Caco-2 (cell line): ENCODE measurements around the gene CRTAC1. TPM values are rescaled to one million over a fixed set of nuclear protein-coding genes. Genes with fewer than 3 reads are reported as not detected.

Source experiments
- BruUV-seq: library from RNA; stranded (reverse); fragments of 400-500 nt; replicated peaks from 2 replicates; lab custom pipeline; 2021; lab: Mats Ljungman, UMichigan
- CTCF ChIA-PET: fragments of 300-600 bp; sonication (Branson Sonifier 250); formaldehyde crosslinking; loops from one replicate; lab custom pipeline; 2022; ENCODE audit warnings: antibody characterized with exemption; lab: Charles Lee
- POLR2A ChIA-PET: fragments of 300-600 bp; sonication (Branson Sonifier 250); formaldehyde crosslinking; loops from one replicate; lab custom pipeline; 2022; ENCODE audit warnings: antibody characterized with exemption; lab: Charles Lee
- DNase-seq, 2 experiments: peaks; one replicate each; pipeline versions ENCODE4 v3.0.0 to v3.0.0-alpha.2; 2020 to 2022
- H3K27me3 ChIP-seq: replicated peaks from 2 replicates; pipeline ENCODE4 v1.6.0; 2011; ENCODE audit warnings: low read length; ENCODE audit not compliant: control insufficient read depth, insufficient read depth
- H3K36me3 ChIP-seq: 2 replicates; pipeline ENCODE4 v1.5.1; 2011; ENCODE audit warnings: low read length; ENCODE audit not compliant: control insufficient read depth, insufficient read depth
- H3K4me1 ChIP-seq: fragments of 250-450 bp; sonication (Bioruptor Pico); 2 replicates; pipeline ENCODE4 v1.5.1; 2020; ENCODE audit warnings: mild to moderate bottlenecking
- H3K4me3 ChIP-seq: 2 replicates; pipeline ENCODE4 v1.5.1; 2011; ENCODE audit warnings: low read depth, mild to moderate bottlenecking, control low read depth, low read length
- H3K9me3 ChIP-seq: fragments of 250-450 bp; sonication (Bioruptor Pico); 2 replicates; pipeline ENCODE4 v1.5.1; 2020; ENCODE audit warnings: mild to moderate bottlenecking, moderate library complexity
- H3K27ac Mint-ChIP-seq: one replicate; pipeline ENCODE4 v1.8.0; 2022; ENCODE audit warnings: mixed read lengths; ENCODE audit not compliant: unreplicated experiment
- H3K27me3 Mint-ChIP-seq: one replicate; pipeline ENCODE4 v1.8.0; 2022; ENCODE audit warnings: mixed read lengths; ENCODE audit not compliant: insufficient read depth, unreplicated experiment
- H3K36me3 Mint-ChIP-seq: one replicate; pipeline ENCODE4 v1.8.0; 2022; ENCODE audit warnings: mild to moderate bottlenecking, mixed read lengths; ENCODE audit not compliant: insufficient read depth, unreplicated experiment
- H3K4me1 Mint-ChIP-seq: one replicate; pipeline ENCODE4 v1.8.0; 2022; ENCODE audit warnings: low read depth, mixed read lengths; ENCODE audit not compliant: unreplicated experiment
- H3K4me3 Mint-ChIP-seq: one replicate; pipeline ENCODE4 v1.8.0; 2022; ENCODE audit warnings: mild to moderate bottlenecking, moderate library complexity, mixed read lengths; ENCODE audit not compliant: unreplicated experiment
- H3K9me3 Mint-ChIP-seq: one replicate; pipeline ENCODE4 v1.8.0; 2022; ENCODE audit warnings: mixed read lengths; ENCODE audit not compliant: unreplicated experiment
- CTCF ChIP-seq, 2 experiments: fragments of 200-600 bp in 1 of 2; IDR thresholded peaks; 1 replicate in 1 of 2; 2 replicates in 1 of 2; pipeline versions ENCODE4 v1.5.1 to v1.8.0; 2011 to 2022; ENCODE audit warnings: antibody characterized with exemption in 1 of 2, control low read depth in 1 of 2, inconsistent platforms in 1 of 2, low read depth in 1 of 2, low read length in 1 of 2, mild to moderate bottlenecking in 1 of 2, moderate library complexity in 1 of 2; ENCODE audit not compliant: insufficient read depth in 1 of 2, severe bottlenecking in 1 of 2, unreplicated experiment in 1 of 2
- intact Hi-C: fragments of 100-400 bp; cut with micrococcal nuclease; formaldehyde crosslinking; loops from one replicate; pipeline ENCODE4 v1.10.0; 2022; ENCODE audit not compliant: unreplicated experiment
- total RNA-seq: library from RNA; stranded (reverse); gene quantifications from 2 replicates; pipeline ENCODE4 v1.2.3, GENCODE V29; 2022

CRTAC1 gene
- total RNA-seq, 1 experiment from 2014 or later: not detected

- intact Hi-C loops: no loop called here
- H3K4me1 Mint-ChIP-seq: no peaks in the 10 kb centered on the region
- H3K27ac Mint-ChIP-seq: no peak overlapping the region
- no peaks in the 10 kb centered on the region for H3K9me3 Mint-ChIP-seq
- Histone ChIP-seq H3K9me3 (no peaks in the 10 kb centered on the region), H3K27me3 (peaks cover 1% of the 10 kb centered on the region; the same call in 1 of the 2 replicates), H3K36me3 (no peaks in the 10 kb centered on the region), H3K4me3 (no peak overlapping the region), H3K4me1 (no peaks in the 10 kb centered on the region)
- H3K36me3 Mint-ChIP-seq: no peaks in the 10 kb centered on the region
- TF ChIP-seq CTCF (IDR thresholded peaks at IDR 0.05; ENCODE audit: insufficient read depth in 1 of 2, low read depth in 1 of 2, low read length in 1 of 2, severe bottlenecking in 1 of 2, unreplicated experiment in 1 of 2): no peak
- no peak overlapping the region for H3K4me3 Mint-ChIP-seq
- peaks cover 21% of the 10 kb centered on the region for H3K27me3 Mint-ChIP-seq
- no peak for DNase-seq
- no TSS peak for BruUV-seq
- POLR2A ChIA-PET: no interaction called here
- CTCF ChIA-PET: no interaction called here
Measured at GRCh38 chr10:98013776-98014175, 16.6 kb downstream of the CRTAC1 start.

GRCh38 chr10:98013122-98013521 is 17.3 kb downstream of the CRTAC1 start:
- Histone ChIP-seq H3K4me3 (no peak overlapping the region), H3K4me1 (no peaks in the 10 kb centered on the region), H3K27me3 (peaks cover 1% of the 10 kb centered on the region; the same call in 1 of the 2 replicates), H3K36me3 (no peaks in the 10 kb centered on the region), H3K9me3 (no peaks in the 10 kb centered on the region)
- Mint-ChIP-seq H3K4me3 (no peak overlapping the region), H3K4me1 (no peaks in the 10 kb centered on the region), H3K36me3 (no peaks in the 10 kb centered on the region), H3K27ac (no peak overlapping the region), H3K27me3 (peaks cover 22% of the 10 kb centered on the region), H3K9me3 (no peaks in the 10 kb centered on the region)
- ChIA-PET CTCF (no interaction called here), POLR2A (no interaction called here)
- no TSS peak for BruUV-seq
- intact Hi-C loops: no loop called here
- peak; percentile 8 to 20 for TF ChIP-seq CTCF (IDR thresholded peaks at IDR 0.05; ENCODE audit: insufficient read depth in 1 of 2, low read depth in 1 of 2, low read length in 1 of 2, severe bottlenecking in 1 of 2, unreplicated experiment in 1 of 2)
- no peak for DNase-seq

- DNase-seq: no peak
- intact Hi-C loops: no loop called here
- H3K27me3 Mint-ChIP-seq: peaks cover 23% of the 10 kb centered on the region
- H3K27me3 ChIP-seq: peaks cover 1% of the 10 kb centered on the region; the same call in 1 of the 2 replicates
- no peaks in the 10 kb centered on the region for H3K4me1 Mint-ChIP-seq
- no peaks in the 10 kb centered on the region for H3K36me3 ChIP-seq
- BruUV-seq: no TSS peak
- H3K9me3 ChIP-seq: no peaks in the 10 kb centered on the region
- no peak overlapping the region for H3K4me3 Mint-ChIP-seq
- H3K36me3 Mint-ChIP-seq: no peaks in the 10 kb centered on the region
- POLR2A ChIA-PET: no interaction called here
- no peaks in the 10 kb centered on the region for H3K9me3 Mint-ChIP-seq
- TF ChIP-seq CTCF (IDR thresholded peaks at IDR 0.05; ENCODE audit: insufficient read depth in 1 of 2, low read depth in 1 of 2, low read length in 1 of 2, severe bottlenecking in 1 of 2, unreplicated experiment in 1 of 2): no peak
- no peak overlapping the region for H3K4me3 ChIP-seq
- H3K27ac Mint-ChIP-seq: no peak overlapping the region
- CTCF ChIA-PET: no interaction called here
- H3K4me1 ChIP-seq: no peaks in the 10 kb centered on the region
Measured at GRCh38 chr10:98012644-98013043, 17.8 kb downstream of the CRTAC1 start.
